NCI-H2227 (cell line): ENCODE data around the gene UBE2G2.

Experiments used
- DNase-seq: peaks from one replicate; lab custom pipeline; 2025; ENCODE audit not compliant: unreplicated experiment; lab: John Stamatoyannopoulos, UW

The UBE2G2 gene

DNA sequence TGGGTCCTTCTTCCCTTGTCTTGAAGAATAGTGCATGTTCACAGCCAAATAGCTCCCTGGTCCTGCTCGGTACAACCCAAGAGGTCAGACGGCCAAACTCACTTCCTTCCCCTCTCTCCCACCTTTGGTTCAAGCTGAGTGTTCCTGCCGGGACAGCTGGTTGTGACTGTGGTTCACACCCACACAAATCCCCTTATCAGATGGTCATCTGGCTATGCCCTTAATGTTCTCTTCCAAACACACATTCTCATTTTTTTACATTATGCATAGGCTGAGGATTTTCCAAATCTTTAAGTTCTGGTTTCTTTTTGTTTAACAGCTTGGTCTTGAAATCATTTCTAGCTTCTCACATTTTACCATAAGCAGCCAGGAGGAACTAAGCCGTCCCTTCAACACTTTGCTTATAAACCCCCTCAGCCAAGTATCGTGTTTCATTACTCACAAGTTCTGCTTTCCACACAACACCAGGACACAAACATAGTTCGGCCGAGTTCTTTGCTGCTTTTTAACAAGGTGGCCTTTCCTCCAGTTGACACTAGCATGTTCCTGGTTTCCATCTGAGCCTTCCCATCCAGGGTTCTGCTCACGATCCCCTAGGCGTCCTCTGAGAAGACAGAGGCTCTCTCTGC, 70.6 kb downstream of the UBE2G2 start:
- no peak for DNase-seq

- DNase-seq, result no peak
Measured at GRCh38 chr21:44730028-44730395, 71.6 kb downstream of the UBE2G2 start.

GRCh38 chr21:44729336-44730027, 72.1 kb downstream of the UBE2G2 start:
- no peak for DNase-seq

- DNase-seq, result no peak
Measured at GRCh38 chr21:44728716-44729115, 72.9 kb downstream of the UBE2G2 start.

DNA sequence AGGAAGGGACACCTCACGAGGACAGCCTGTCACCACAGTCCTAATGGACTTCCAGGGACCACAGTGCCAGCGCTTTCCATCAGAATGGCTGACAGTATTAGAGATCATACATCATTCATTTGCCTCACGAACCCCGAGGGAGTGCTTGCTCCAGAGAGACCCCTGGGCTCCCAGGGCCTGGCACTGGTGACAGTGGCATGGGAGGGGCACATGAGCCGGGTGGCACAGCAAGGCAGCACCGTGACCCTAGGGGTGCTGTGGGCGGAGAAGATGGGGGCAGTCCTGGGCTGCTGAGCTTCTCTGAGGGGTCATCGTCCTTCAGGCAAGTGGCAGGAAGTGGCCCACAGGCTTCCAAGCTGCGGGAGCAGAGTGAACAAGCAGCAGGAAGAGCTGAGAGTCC, 73.9 kb downstream of the UBE2G2 start:
- no peak for DNase-seq

DNA sequence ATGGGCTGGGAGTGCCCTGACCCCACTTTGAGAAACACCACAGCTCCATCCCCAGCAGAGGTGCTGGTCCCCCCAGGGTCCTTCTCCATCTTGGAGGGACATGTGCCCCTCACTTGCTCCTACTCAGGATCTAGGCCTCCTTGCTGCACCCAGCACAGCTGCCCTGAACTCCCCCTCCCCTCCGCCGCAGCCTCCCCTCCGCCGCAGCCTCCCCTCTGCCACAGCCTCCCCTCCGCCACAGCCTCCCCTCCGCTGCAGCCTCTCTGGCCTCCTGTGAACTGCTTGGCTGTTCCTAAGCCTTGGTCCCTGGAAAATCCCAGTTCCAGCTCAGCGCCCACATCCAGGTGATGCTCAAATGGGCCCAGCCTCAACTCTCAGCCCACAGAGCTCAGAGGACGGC, 74.3 kb downstream of the UBE2G2 start:
- no peak for DNase-seq

GRCh38 chr21:44726826-44727225, 74.8 kb downstream of the UBE2G2 start:
- DNase-seq, result no peak

- no peak for DNase-seq
Measured at GRCh38 chr21:44724926-44725325, 76.7 kb downstream of the UBE2G2 start.

- no peak for DNase-seq
Measured at GRCh38 chr21:44724196-44724595, 77.4 kb downstream of the UBE2G2 start.

- DNase-seq, result peak; percentile 84
Measured at GRCh38 chr21:44723177-44724131, 78.2 kb downstream of the UBE2G2 start.

DNA sequence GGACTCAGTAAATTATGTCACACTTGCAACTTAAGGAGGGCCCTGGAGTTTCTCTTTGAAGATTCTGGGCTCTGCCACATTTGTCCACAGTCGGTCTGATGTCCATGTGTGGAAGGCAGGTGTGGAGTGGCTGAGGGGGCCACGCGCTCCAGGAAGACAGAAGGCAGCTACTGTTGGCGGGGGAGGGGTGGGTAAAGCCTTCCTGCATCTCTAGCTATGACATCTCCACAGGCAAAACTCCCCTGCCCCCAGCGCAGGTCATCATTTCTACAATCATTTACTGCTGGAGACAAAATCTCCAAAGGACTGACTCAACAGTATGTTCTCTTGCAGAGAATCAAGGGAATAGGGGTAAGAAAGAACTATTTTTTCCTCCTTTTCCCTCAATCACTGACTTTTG, 78.9 kb downstream of the UBE2G2 start:
- DNase-seq, result peak; percentile 59

GRCh38 chr21:44720170-44720569, 81.5 kb downstream of the UBE2G2 start:
- no peak for DNase-seq
